NCI-H524 (cell line): ENCODE measurements around the gene HTN3.
"Not testable (repeated sequence)": the region's sequence is repeated elsewhere in the genome, so short reads cannot be mapped to it uniquely, and the experiment has no call there.

Source experiments
- DNase-seq, 2 experiments: peaks; one replicate each; lab custom pipeline; 2025; lab: John Stamatoyannopoulos, UW

HTN3 gene

DNA sequence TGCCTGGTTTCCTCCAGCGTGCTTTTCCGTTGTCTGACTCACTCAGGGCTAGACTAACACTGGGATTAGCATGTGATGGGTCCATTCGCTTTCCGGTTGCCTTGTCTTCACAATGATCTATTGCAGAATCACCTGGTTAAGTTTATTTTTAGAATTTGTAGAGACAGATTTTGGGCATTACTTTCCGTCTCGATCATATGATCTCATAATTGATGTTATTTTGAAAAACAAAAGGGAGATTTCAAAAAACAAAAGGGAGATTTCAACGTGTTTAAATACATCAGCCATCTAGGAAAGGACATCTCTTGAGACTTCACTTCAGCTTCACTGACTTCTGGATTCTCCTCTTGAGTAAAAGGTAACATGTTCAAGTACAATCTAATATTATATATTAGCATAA is at the start of gene HTN3:
Gene HTN3, plus strand, starts transcription at position 301 of the 400 bp plus-strand sequence. CDS start 2,282 bp downstream, outside the sequence.
- DNase-seq, result not testable (repeated sequence)

DNA sequence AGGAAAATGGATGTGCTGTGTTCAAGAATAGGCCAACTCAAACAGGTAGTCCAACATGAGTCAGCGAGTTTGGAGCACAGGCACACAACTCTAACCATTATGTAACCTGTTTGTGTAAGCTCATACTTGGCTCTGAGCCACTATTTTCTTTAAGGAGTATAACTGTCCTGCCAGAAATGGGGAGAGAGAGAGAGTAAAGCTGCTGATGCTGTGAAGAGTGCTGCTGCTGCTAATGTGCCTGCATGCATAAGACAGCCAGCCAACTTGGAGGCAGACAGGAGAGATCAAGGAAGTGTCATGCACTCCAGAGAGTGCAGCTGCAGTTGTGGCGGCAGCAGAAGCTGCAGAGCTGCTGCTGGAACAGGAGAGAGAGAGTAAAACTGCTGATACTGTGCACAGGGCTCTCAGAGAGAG is 44.2 kb upstream of the HTN3 start:
- peak in 1 of 2 experiments; percentile 37 for DNase-seq

DNA sequence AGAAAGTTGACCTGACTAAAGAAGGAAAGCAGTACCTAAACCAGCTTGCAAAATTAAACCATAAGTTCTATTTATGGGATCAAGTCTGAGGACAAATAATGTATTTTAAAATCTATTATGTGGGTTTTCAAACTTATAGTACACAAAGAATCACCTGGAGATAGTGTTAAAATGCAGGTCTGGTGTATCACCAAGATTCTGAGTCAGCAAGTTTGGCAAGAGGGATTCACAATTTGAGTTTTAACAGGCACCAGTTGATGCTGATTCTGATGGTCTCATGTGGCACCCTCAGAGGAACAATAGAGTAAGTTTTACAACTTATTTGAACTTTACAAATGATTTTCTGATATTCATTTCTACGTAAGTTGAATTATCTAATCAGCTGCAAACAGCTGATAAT is 41.6 kb upstream of the HTN3 start:
- DNase-seq, result no peak

DNA sequence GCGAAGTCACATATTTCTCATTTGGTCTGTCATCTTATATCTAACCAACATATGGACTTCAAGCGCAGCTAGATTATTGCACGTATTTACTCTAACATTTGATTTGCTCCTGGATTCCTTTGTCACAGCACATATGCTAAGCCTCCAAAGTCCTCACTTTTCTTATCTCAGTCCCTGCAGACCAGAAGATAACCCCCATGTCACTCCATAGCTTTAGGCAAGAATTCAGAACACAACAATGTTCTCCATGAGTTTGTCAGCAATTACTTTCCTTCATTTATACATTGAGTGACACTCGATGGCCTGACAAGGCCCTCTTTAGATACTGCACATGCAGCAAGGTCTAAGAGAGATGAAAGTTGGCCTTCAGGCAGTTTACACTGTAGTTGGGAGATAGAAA is 37.2 kb upstream of the HTN3 start:
- DNase-seq, result no peak

DNA sequence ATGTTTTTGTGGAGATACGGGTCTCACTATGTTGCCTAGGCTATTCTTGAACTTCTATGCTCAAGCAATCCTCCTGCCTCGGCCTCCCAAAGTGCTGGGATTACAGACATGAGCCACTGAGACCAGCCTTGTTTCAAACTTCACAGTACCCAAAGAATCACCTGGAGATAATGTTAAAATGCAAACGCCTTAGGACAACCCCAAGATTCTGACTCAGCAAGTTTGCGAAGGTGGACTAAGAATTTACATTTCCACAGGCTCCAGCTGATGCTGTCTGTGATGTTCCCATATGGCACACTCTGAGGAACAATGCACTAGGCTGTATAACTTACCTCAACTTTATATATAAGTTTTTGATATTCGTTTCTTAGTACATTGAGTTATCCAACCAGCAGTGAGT is 33.5 kb upstream of the HTN3 start:
- no peak for DNase-seq

DNA sequence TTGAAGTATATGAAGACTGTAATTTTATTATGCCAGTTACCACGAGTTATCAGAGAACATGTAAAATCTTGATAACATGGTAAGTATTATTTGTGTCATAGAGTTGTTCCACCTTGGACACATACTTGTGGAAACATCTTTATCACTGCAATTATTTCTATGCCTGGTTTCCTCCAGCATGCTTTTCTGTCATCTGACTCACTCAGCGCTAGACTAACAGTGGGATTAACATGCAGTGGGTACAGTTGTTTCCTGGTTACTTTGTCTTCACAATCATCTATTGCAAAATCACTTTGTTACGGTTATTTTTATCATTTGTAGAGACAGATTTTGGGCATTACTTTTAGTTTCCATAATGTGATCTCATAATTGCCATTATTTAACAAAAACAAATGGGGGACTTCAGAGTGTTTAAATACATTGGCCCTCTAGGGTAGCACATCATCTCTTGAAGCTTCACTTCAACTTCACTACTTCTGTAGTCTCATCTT is 32.7 kb upstream of the HTN3 start, which contains the start of gene STATH:
Gene STATH, plus strand, starts transcription at position 441 of the 491 bp plus-strand sequence. CDS start 2,472 bp downstream, outside the sequence.
- no peak for DNase-seq

DNA sequence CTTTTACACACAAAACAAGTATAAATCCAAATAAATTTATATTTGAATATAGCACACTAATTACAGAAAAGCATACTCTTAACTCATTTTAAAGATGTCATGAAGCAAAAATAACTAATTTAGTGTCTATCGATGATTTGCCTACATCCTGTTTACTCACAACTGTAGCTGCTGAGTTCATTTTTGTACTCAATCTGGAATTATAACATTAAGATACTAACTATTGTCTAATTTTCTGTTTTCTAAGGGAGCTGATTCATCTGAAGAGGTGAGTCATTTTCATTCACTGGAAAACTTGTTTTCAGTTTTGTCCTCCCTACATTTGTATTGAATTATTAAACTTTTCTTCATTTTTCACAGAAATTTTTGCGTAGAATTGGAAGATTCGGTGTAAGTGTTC is 28.8 kb upstream of the HTN3 start:
- no peak for DNase-seq

DNA sequence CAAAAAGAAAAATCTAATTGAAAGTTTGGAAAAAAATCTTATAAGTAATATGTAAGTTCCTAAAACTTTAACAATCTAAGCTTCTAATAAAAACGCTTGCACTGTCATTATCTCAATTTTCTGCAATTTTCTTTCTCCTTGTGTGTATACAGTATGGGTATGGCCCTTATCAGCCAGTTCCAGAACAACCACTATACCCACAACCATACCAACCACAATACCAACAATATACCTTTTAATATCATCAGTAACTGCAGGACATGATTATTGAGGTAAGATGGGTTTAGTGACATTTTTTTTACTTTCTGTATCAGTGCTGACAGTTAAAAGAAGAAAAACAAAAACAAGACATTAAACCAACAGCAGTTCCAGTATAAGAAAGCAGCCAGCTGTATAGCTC is 27.5 kb upstream of the HTN3 start:
- no peak for DNase-seq

DNA sequence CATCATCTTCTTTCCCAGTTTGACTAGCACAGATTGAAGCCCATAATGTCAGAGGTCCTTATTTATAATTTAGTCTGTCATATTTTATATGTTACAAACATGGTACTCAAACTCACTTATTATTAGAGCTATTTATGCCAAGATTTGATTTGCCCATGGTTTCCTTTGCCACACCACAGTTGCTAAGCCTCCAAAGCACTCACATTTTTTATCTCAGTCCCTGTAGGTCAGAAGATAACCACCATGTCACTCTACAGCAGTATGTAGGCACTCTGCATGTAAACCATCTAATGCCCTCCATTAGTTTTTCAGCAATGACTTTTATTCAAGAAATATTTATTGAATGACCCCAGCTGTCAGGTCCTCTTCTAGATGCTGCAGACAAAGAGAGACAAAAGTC is 25.8 kb upstream of the HTN3 start:
- DNase-seq, result no peak

DNA sequence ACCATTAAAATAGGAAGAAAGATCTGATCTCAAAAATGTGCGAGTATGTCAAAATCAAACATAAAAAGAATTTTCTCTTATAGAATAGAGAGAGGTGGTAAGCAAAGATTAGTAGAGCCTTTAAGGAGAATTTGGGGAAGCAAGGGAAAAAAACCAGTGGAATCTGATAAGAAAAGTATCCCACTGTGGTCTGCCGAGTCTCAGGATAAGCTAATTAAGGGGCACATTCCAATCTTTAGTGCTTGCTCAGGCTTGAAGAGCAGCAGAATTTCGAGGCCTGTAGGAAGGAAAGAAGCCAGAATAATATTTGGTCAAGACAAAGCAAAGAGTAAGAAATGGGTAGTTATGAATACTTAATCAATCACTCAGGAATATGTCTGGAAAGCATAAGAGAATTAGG is 19.5 kb upstream of the HTN3 start:
- DNase-seq, result no peak

DNA sequence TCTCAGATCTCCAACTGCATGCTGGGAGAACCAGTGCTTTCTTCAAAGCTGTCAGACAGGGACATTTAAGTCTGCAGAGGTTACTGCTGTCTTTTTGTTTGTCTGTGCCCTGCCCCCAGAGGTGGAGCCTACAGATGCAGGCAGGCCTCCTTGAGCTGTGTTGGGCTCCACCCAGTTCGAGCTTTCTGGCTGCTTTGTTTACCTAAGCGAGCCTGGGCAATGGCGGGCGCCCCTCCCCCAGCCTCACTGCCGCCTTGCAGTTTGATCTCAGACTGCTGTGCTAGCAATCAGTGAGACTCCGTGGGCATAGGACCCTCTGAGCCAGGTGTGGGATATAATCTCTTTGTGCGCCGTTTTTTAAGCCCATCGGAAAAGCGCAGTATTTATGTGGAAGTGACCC is 9.3 kb upstream of the HTN3 start:
- not testable (repeated sequence) for DNase-seq

DNA sequence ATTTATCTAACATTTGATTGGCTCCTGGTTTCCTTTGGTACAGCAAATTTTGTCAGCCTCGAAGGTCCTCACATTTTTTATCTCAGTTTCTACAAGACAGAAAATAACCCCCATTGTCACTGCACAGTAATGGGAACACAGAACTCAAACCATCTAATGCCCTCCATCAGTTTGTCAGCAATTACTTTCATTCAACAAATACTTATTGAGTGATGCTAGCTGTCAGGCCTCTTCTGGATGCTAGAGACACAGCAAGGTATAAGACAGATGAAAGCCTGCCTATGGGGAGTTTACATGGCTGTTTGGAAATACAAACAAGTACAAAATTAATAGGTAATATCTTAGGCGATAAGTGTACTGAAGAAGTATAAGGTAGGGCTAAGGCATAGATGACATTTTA is 5.0 kb upstream of the HTN3 start:
- DNase-seq, result no peak

DNA sequence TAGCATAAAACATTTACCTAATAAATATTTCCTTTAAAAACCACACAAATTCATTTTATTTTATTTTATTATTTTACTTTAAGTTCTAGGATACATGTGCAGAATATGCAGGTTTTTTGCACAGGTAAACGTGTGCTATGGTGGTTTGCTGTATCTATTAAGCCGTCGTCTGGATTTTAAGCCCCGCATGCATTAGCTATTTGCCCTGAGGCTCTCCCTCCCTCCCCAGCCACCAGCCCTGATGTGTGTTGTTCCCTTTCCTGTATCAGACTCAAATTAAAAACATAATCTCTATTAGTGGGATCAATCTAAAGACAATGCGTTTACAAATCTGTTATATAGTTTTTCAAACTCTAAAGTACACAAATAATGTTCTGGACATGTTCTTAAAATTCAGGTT is 1.2 kb upstream of the HTN3 start:
- DNase-seq, result no peak

DNA sequence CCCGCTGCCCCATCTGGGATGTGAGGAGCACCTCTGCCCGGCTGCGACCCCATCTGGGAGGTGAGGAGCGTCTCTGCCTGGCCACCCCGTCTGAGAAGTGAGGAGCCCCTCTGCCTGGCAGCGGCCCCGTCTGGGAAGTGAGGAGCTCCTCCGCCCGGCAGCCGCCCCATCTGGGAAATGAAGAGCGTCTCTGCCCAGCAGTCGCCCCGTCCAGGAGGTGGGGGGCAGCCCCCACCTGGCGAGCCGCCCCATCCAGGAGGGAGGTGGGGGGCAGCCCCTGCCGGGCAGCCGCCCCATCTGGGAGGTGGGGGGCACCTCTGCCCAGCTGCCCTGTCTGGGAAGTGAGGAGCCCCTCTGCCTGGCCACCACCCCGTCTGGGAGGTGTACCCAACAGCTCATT is 9.3 kb downstream of the HTN3 start:
- DNase-seq, result not testable (repeated sequence)

DNA sequence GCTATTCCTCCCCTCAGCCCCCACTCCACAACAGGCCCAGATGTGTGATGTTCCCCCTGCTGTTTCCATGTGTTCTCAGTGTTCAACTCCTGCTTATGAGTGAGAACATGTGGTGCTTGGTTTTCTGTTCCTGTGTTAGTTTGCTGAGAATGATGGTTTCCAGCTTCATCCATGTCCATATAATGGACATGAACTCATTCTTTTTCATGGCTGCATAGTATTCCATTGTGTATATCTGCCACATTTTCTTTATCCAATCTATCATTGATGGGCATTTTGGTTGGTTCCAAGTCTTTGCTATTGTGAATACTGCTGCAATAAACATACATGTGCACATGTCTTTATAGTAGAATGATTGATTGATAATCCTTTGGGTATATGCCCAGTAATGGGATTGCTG is 11.7 kb downstream of the HTN3 start:
- DNase-seq, result not testable (repeated sequence)

DNA sequence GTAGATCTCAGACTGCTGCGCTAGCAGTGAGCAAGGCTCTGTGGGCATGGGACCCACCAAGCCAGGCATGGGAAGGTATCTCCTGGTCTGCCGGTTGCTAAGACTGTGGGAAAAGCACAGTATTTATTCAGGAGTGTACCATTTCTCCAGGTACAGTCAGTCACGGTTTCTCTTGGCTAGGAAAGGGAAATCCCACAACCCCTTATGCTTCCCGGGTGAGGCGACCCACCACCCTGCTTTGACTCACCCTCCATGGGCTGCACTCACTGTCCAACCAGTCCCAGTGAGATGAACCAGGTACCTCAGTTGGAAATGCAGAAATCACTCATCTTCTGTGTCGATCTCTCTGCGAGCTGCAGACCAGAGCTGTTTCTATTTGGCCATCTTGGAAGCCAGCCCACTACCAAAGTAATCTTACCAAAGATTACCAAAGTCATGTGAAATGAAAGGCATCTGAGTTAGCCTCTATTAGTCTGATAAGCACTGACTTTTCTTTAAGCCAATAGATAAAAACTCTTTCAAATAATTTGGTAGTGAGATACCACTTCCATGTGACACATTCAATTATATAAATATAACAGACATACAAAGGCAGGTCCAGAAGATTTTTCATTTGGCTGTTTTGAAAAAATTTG is 13.5 kb downstream of the HTN3 start:
- DNase-seq, result no peak

DNA sequence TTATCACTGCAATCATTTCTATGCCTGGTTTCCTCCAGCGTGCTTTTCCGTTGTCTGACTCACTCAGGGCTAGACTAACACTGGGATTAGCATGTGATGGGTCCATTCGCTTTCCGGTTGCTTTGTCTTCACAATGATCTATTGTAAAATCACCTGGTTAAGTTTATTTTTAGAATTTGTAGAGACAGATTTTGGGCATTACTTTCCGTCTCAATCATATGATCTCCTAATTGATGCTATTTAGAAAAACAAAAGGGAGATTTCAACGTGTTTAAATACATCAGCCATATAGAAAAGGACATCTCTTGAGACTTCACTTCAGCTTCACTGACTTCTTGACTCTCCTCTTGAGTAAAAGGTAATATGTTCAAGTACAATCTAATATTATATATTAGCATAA is 21.9 kb downstream of the HTN3 start, which contains the start of gene HTN1:
Gene HTN1, plus strand, starts transcription at position 301 of the 400 bp plus-strand sequence. CDS start 2,639 bp downstream, outside the sequence.
- DNase-seq, result not testable (repeated sequence)

DNA sequence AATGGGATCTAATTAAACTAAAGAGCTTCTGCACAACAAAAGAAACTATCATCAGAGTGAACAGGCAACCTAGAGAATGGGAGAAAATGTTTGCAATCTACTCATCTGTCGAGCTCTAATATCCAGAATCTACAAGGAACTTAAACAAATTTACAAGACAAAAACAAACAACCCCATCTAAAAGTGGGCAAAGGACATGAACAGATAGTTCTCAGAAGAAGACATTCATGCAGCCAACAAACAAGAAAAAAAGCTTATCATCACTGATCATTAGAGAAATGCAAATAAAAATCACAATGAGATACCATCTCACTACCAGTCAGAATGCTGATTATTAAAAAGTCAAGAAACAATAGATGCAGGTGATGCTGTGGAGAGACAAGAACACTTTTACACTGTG is 28.3 kb downstream of the HTN3 start:
- not testable (repeated sequence) for DNase-seq

DNA sequence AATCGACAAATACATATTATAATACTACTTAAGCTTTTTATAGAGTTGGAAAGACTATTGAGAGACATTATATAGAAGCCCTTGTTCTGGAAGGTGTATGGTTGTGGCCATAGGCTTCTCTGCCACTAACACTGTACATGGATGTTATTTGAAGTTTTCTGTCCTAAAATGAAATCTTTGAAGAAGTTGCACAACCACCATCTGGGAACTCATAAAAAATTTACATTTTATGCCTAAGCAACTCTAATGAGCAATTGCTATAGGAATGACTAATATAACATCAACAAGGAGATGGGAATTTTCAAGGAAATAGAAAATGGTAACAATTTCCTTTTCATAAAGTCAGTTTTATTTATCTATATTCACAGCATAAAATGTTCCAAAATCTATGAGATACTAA is 29.4 kb downstream of the HTN3 start:
- no peak for DNase-seq

DNA sequence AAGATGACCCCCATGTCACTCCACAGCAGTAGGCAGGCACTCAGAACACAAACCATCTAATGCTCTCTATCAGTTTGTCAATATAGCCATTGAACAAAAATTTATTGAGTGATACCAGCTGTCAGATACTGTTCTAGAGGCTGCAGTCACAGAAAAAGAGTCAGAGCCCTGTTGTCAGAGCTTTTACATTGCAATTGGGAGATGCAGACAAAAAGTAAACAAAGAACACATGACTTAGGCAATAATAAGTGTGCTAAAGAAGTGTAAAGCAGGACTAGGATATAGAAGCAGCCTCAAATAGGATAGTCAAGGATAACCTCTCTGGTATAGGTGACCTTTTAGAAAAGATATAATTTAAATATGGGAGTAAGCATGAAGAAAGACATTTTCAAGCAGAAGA is 30.9 kb downstream of the HTN3 start:
- no peak for DNase-seq

DNA sequence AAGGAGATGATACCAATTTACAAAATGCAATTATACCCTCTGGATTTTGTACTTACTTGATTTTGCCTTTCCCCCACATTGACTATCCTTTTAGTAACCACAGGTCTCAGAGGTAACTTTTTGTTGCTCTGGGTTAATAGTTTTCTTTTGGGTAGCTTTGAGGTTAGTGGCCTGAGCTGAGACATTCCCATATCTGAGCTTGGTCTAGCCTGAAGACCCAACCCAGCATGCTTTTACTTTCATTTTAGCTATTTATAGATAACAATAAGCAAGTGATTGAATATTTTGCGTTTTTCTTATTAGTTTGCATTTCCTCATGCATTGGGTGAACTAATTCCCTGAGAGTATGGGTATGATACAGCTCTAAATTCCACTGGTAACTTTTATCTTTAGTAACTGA is 33.7 kb downstream of the HTN3 start:
- no peak for DNase-seq

DNA sequence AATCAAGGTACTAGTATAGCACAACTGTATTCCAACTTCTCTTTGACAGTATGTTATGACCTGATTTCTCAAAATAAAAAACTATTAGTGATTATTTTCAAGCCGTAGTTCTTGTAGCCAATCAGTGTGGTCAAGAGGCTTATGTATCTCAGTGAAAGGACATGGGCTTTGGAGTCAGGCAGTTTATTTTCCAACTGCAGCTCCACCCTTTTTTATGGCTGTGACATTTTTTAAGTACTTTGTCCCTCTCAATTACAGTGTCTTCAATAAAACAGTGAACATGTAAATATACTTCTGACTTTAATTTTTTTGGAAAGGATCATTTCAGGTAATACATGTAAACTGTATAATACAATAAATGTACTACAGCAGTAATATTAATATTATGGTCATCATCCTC is 51.9 kb downstream of the HTN3 start:
- DNase-seq, result no peak
